K562 (cell line): Measurements from ENCODE around the gene ABCA1. TPM values are rescaled to one million over a fixed set of nuclear protein-coding genes. Genes with fewer than 3 reads are reported as not detected.
A peak's percentile ranks its signal among the peaks of the same experiment; 100 is the strongest.

Experiments
- ATAC-seq: fragments of 200-7000 bp; cut with Tn5 transposase; 3 replicates; pipeline ENCODE4 v1.9.1; 2020; ENCODE audit warnings: moderate library complexity
- BruUV-seq: library from RNA; stranded (reverse); fragments of 400-500 nt; replicated peaks from 2 replicates; lab custom pipeline; 2021; lab: Mats Ljungman, UMichigan
- CTCF ChIA-PET: fragments of 300-600 bp; formaldehyde crosslinking; extraction: SDS; loops from one replicate; lab custom pipeline; 2021; ENCODE audit warnings: low intra/inter-chr PET ratio; lab: Yijun Ruan, JAX
- POLR2A ChIA-PET: fragments of 300-600, 350-650 bp; sonication (Branson Sonifier 250); formaldehyde crosslinking; extraction: SDS; loops from one replicate; lab custom pipeline; 2021; ENCODE audit warnings: antibody characterized with exemption, inconsistent platforms; lab: Yijun Ruan, JAX
- DNase-seq, 4 experiments: peaks; one replicate each; pipeline versions ENCODE4 v3.0.0 to v3.0.0-alpha.2; 2011 to 2018; ENCODE audit warnings: low spot score in 3 of 4, mixed read lengths in 3 of 4; ENCODE audit errors: extremely low read depth in 1 of 4
- FAIRE-seq: peaks from 2 replicates; lab custom pipeline; 2011; peaks lifted over from hg19 to GRCh38; lab: Jason Lieb, UNC
- H2AFZ ChIP-seq: 2 replicates; pipeline ENCODE4 v1.6.0; 2011; ENCODE audit warnings: low read depth, low read length, control low read depth, inconsistent platforms
- H3K27ac ChIP-seq: fragments of 200-600 bp; 3 replicates; pipeline ENCODE4 v1.8.0; 2011; ENCODE audit warnings: low read depth, mild to moderate bottlenecking, control low read depth, inconsistent platforms, low read length, moderate library complexity, mixed read lengths; ENCODE audit errors: extremely low read depth
- H3K27me3 ChIP-seq, 2 experiments: fragments of 300-600 bp in 1 of 2; 2 replicates in 1 of 2; 3 replicates in 1 of 2; pipeline versions ENCODE4 v1.6.0 to v1.8.0; 2011; ENCODE audit warnings: inconsistent platforms in 2 of 2, low read length in 2 of 2, mild to moderate bottlenecking in 1 of 2, mixed read lengths in 1 of 2, moderate library complexity in 1 of 2; ENCODE audit not compliant: control insufficient read depth in 2 of 2, insufficient read depth in 2 of 2
- H3K36me3 ChIP-seq: fragments of 300-600 bp; 3 replicates; pipeline ENCODE4 v1.8.0; 2011; ENCODE audit warnings: mild to moderate bottlenecking, low read length, inconsistent platforms; ENCODE audit not compliant: control insufficient read depth, insufficient read depth
- H3K4me1 ChIP-seq, 2 experiments: fragments of 200-600 bp in 1 of 2; replicated peaks in 1 of 2; 2 replicates in 1 of 2; 3 replicates in 1 of 2; pipeline versions ENCODE4 v1.5.1 to v1.8.0; 2011; ENCODE audit warnings: inconsistent platforms in 2 of 2, low read length in 2 of 2, mild to moderate bottlenecking in 1 of 2, mixed read lengths in 1 of 2, moderate library complexity in 1 of 2; ENCODE audit not compliant: control insufficient read depth in 2 of 2, insufficient read depth in 2 of 2
- H3K4me2 ChIP-seq: 2 replicates; pipeline ENCODE4 v1.6.1; 2011; ENCODE audit warnings: low read length, control low read depth, inconsistent platforms, mixed read lengths; ENCODE audit not compliant: insufficient read depth
- H3K4me3 ChIP-seq: fragments of 200-600 bp; sonication (generic), shearing (Covaris generic); 2 replicates; pipeline ENCODE4 v1.5.1; 2016; ENCODE audit warnings: control low read depth, inconsistent platforms
- H3K79me2 ChIP-seq: fragments of 200-600 bp; 3 replicates; pipeline ENCODE4 v1.8.0; 2011; ENCODE audit warnings: low read length, inconsistent platforms; ENCODE audit not compliant: control insufficient read depth, insufficient read depth
- H3K9ac ChIP-seq, 2 experiments: 2 replicates each; pipeline versions ENCODE4 v1.6.0 to v1.6.1; 2011; ENCODE audit warnings: low read depth in 2 of 2, low read length in 2 of 2, control low read depth in 1 of 2, inconsistent platforms in 1 of 2, mild to moderate bottlenecking in 1 of 2, mixed read lengths in 1 of 2; ENCODE audit not compliant: insufficient read depth in 1 of 2
- H3K9me1 ChIP-seq: one replicate; pipeline ENCODE4 v1.6.0; 2011; ENCODE audit warnings: inconsistent platforms, mild to moderate bottlenecking, low read length, moderate library complexity; ENCODE audit not compliant: control insufficient read depth, insufficient read depth
- H3K9me3 ChIP-seq: replicated peaks from 2 replicates; pipeline ENCODE4 v1.5.1; 2011; ENCODE audit warnings: low read depth, low read length, inconsistent platforms; ENCODE audit not compliant: control insufficient read depth, insufficient read depth
- H4K20me1 ChIP-seq: replicated peaks from 2 replicates; pipeline ENCODE4 v1.6.1; 2011; ENCODE audit warnings: low read length, inconsistent platforms, mixed read lengths; ENCODE audit not compliant: control insufficient read depth, insufficient read depth
- ADNP ChIP-seq: fragments of 200-800 bp; sonication (Bioruptor generic); IDR thresholded peaks from 2 replicates; pipeline ENCODE4 v1.6.1; 2016; ENCODE audit warnings: missing genetic modification characterization, missing compliant biosample characterization
- CXXC5 ChIP-seq: fragments of 250-450 bp; sonication (Bioruptor Pico); IDR thresholded peaks from 2 replicates; pipeline ENCODE4 v1.8.0; 2022; ENCODE audit warnings: inconsistent platforms, mild to moderate bottlenecking, moderate library complexity
- EP300 ChIP-seq: IDR thresholded peaks from 2 replicates; pipeline ENCODE4 v1.6.1; 2012; ENCODE audit warnings: low read length, improper control_type of control experiment
- GATAD2A ChIP-seq: fragments of 450-650 bp; IDR thresholded peaks from 2 replicates; pipeline ENCODE4 v1.6.1; 2017
- HDAC3 ChIP-seq: fragments of 450-650 bp; IDR thresholded peaks from 2 replicates; pipeline ENCODE4 v1.6.1; 2018; ENCODE audit warnings: borderline replicate concordance, mild to moderate bottlenecking, moderate library complexity; ENCODE audit not compliant: partially characterized antibody
- HMG20B ChIP-seq: fragments of 250-450 bp; sonication (Bioruptor Pico); IDR thresholded peaks from 2 replicates; pipeline ENCODE4 v1.5.0; 2021; ENCODE audit warnings: mild to moderate bottlenecking
- JUND ChIP-seq, 2 experiments: IDR thresholded peaks; 2 replicates in 1 of 2; 3 replicates in 1 of 2; pipeline ENCODE4 v1.6.1; 2011; ENCODE audit warnings: borderline replicate concordance in 2 of 2, low read depth in 2 of 2, low read length in 2 of 2, improper control_type of control experiment in 1 of 2, missing biosample characterization in 1 of 2, missing genetic modification characterization in 1 of 2, missing genetic modification reagents in 1 of 2
- LEF1 ChIP-seq: fragments of 450-650 bp; IDR thresholded peaks from 2 replicates; pipeline ENCODE4 v1.6.1; 2016; ENCODE audit warnings: mild to moderate bottlenecking
- NCOA2 ChIP-seq, 2 experiments: fragments of 450-650 bp; IDR thresholded peaks; 2 replicates each; pipeline ENCODE4 v1.6.1; 2018; ENCODE audit warnings: mild to moderate bottlenecking in 2 of 2, moderate library complexity in 1 of 2; ENCODE audit not compliant: partially characterized antibody in 2 of 2
- PHF8 ChIP-seq: fragments of 200-600 bp; sonication (generic); IDR thresholded peaks from 2 replicates; pipeline ENCODE4 v1.6.1; 2012; ENCODE audit warnings: mixed run types, mild to moderate bottlenecking, inconsistent platforms, low read length, moderate library complexity, borderline replicate concordance
- POLR3A ChIP-seq: IDR thresholded peaks from 2 replicates; pipeline ENCODE4 v1.6.1; 2011; ENCODE audit warnings: borderline replicate concordance, mild to moderate bottlenecking, moderate library complexity; ENCODE audit not compliant: insufficient read length, insufficient read depth; ENCODE audit errors: extremely low read depth
- RCOR1 ChIP-seq, 2 experiments: IDR thresholded peaks; 2 replicates each; pipeline ENCODE4 v1.6.1; 2012; ENCODE audit warnings: low read depth in 2 of 2, low read length in 2 of 2, borderline replicate concordance in 1 of 2, improper control_type of control experiment in 1 of 2
- SAFB2 ChIP-seq: fragments of 200-400 bp; formaldehyde crosslinking; IDR thresholded peaks from 2 replicates; pipeline ENCODE4 v1.6.1; 2018; ENCODE audit warnings: borderline replicate concordance, low read length, low read depth, moderate library complexity; ENCODE audit not compliant: severe bottlenecking
- SMARCA4 ChIP-seq: fragments of 450-650 bp; IDR thresholded peaks from 2 replicates; pipeline ENCODE4 v1.6.1; 2016
- TCF3 ChIP-seq: sonication (generic); formaldehyde crosslinking; IDR thresholded peaks from 2 replicates; pipeline ENCODE4 v1.4.0; 2020; ENCODE audit warnings: mild to moderate bottlenecking, missing genetic modification reagents
- ZNF586 ChIP-seq: fragments of 450-650 bp; formaldehyde crosslinking; conservative IDR thresholded peaks from 2 replicates; pipeline ENCODE4 v1.4.0; 2020; ENCODE audit warnings: mild to moderate bottlenecking, moderate library complexity
- WGBS: fragments of 100-300 bp; shearing (Covaris generic); methylation state at CpG from one replicate; pipeline ENCODE4 v1.1.6; 2016; ENCODE audit warnings: low coverage, mixed read lengths; ENCODE audit not compliant: insufficient coverage; ENCODE audit errors: missing lambda C conversion rate; 5-methylcytosine and 5-hydroxymethylcytosine counted together
- in situ Hi-C: fragments of 300-500 bp; cut with MboI; formaldehyde crosslinking; loops from 4 replicates; pipeline ENCODE4 v1.15.0; 2018; ENCODE audit warnings: inconsistent platforms, mixed read lengths
- intact Hi-C: fragments of 100-400 bp; cut with micrococcal nuclease; formaldehyde crosslinking; loops from 2 replicates; pipeline ENCODE4 v1.14.2; 2022
- polyA plus RNA-seq, 8 experiments: library from polyadenylated mRNA; depleted of rRNA in 4 of 8; stranded (reverse) in 5 of 8; unstranded in 3 of 8; fragments of >200 nt; fragmentation: Nextera tagmentation in 2 of 8; fragmentation: Illumina TruSeq in 1 of 8; extraction: Ambion mirVana in 2 of 8; extraction: Trizol in 1 of 8; gene quantifications; 2 replicates each; pipeline versions ENCODE4 v1.2.1 to v1.2.3, GENCODE V29; 2011 to 2014; ENCODE audit warnings: inconsistent platforms in 1 of 8, missing spikeins in 1 of 8
- total RNA-seq, 7 experiments: library from RNA; depleted of rRNA in 6 of 7; stranded (reverse); fragments of >200 nt in 6 of 7; fragmentation: Illumina TruSeq in 2 of 7; extraction: Trizol in 2 of 7; gene quantifications; 2 replicates each; pipeline versions ENCODE4 v1.2.1 to v1.2.3, GENCODE V29; 2011 to 2021; ENCODE audit warnings: low replicate concordance in 1 of 7

The ABCA1 gene
- total and polyA plus RNA-seq, 9 of the 15 experiments (the other 6 are each of a cell fraction or from before 2014, with no cell fraction given) = under 0.01 to 0.18 (median 0.02) TPM; not detected in 5

GRCh38 chr9:104746285-104746684, 181.7 kb downstream of the ABCA1 start:
- ChIA-PET POLR2A (no interaction called here), CTCF (no interaction called here)
- no peak for FAIRE-seq
- H4K20me1 ChIP-seq = no peaks in the 10 kb centered on the region
- peak overlapping the region; percentile 61 for H2AFZ ChIP-seq
- H3K79me2 ChIP-seq = peaks cover 39% of the 10 kb centered on the region
- H3K4me2 ChIP-seq = peak overlapping the region; percentile 99
- no peaks in the 10 kb centered on the region for H3K9me1 ChIP-seq
- intact Hi-C loops (loop anchor here (2.0 to 10.0 kb wide), 3 partner anchors 29 to 654 kb away; partner anchors contain the start of gene SMC2), in situ Hi-C loops (no loop called here)
- no peak for TF ChIP-seq CXXC5
- peak; percentile 4 for TF ChIP-seq HDAC3
- no peaks in the 10 kb centered on the region for H3K9me3 ChIP-seq
- no peaks in the 10 kb centered on the region for H3K27me3 ChIP-seq
- no TSS peak for BruUV-seq
- peak overlapping the region; percentile 80; the same call in 1 of the 2 replicates for H3K4me3 ChIP-seq
- peak overlapping the region; percentile 89; the same call in 2 of the 3 replicates for H3K27ac ChIP-seq
- H3K4me1 ChIP-seq = peaks cover 13 to 26% of the 10 kb centered on the region in 2 experiments; a peak in 4 of 5 replicates
- 20% methylated on average over 2 of the region's 2 CpGs for WGBS
- no peak for DNase-seq
- H3K36me3 ChIP-seq = peaks cover 6% of the 10 kb centered on the region; the same call in 1 of the 3 replicates
- peak overlapping the region in 1 of 2 experiments; percentile 80; a peak in 2 of 4 replicates for H3K9ac ChIP-seq
- no peak for ATAC-seq

GRCh38 chr9:104745852-104746251, 182.1 kb downstream of the ABCA1 start:
- no TSS peak for BruUV-seq
- in situ Hi-C loops = no loop called here
- FAIRE-seq (no peak), ATAC-seq (no peak), DNase-seq (peak in 2 of 4 experiments; percentile 9 to 56)
- Histone ChIP-seq H3K36me3 (peaks cover 1% of the 10 kb centered on the region; the same call in 1 of the 3 replicates), H3K4me3 (no peak overlapping the region), H3K9ac (peak overlapping the region in 1 of 2 experiments; percentile 80; a peak in 2 of 4 replicates), H3K79me2 (peaks cover 39% of the 10 kb centered on the region), H3K4me1 (peaks cover 13 to 26% of the 10 kb centered on the region in 2 experiments; a peak in 4 of 5 replicates), H4K20me1 (no peaks in the 10 kb centered on the region), H3K27ac (peak overlapping the region; percentile 34), H3K9me3 (no peaks in the 10 kb centered on the region), H3K4me2 (peak overlapping the region; percentile 64), H3K9me1 (no peaks in the 10 kb centered on the region), H2AFZ (peak overlapping the region; percentile 61), H3K27me3 (no peaks in the 10 kb centered on the region)
- intact Hi-C loops = loop anchor here (2.0 to 10.0 kb wide), 3 partner anchors 29 to 654 kb away; partner anchors contain the start of gene SMC2
- CTCF ChIA-PET = no interaction called here
- WGBS = 5% methylated on average over 1 of the region's 1 CpG
- POLR2A ChIA-PET = no interaction called here
- TF ChIP-seq ADNP (tag) (0 out of 2 replicates have a peak, but pooled peaks have one; percentile 19), NCOA2 (IDR thresholded peaks at IDR 0.05; ENCODE audit: partially characterized antibody in 2 of 2) (peak in 1 of 2 experiments; percentile 16), GATAD2A (peak; percentile 51; the same call in 1 of the 2 replicates), PHF8 (no peak), POLR3A (no peak), SMARCA4 (peak; percentile 82), JUND (IDR thresholded peaks at IDR 0.05; ENCODE audit: borderline replicate concordance, low read depth, low read length) (peak; percentile 43; the same call in 1 of the 2 replicates), JUND (tag; IDR thresholded peaks at IDR 0.05; ENCODE audit: borderline replicate concordance, low read depth, low read length) (no peak; the same call in 2 of the 3 replicates), HMG20B (CRISPR knock-in tag) (0 out of 2 replicates have a peak, but pooled peaks have one; percentile 22), EP300 (peak; percentile 80), SAFB2 (no peak), RCOR1 (IDR thresholded peaks at IDR 0.05; ENCODE audit: borderline replicate concordance in 1 of 2, low read depth in 2 of 2, low read length in 2 of 2) (peak in 1 of 2 experiments; percentile 25; a peak in 1 of 4 replicates), TCF3 (CRISPR knock-in tag) (peak; percentile 42; the same call in 1 of the 2 replicates), LEF1 (peak; percentile 61; the same call in 1 of the 2 replicates), ZNF586 (no peak)
